Gastrocnemius medialis (tissue), 4 donors: ENCODE data around the gene CYTH2. TPM values are rescaled to one million over a fixed set of nuclear protein-coding genes. Genes with fewer than 3 reads are reported as not detected.

ENCODE experiments used
- ATAC-seq, 2 donors: fragments of 150-250 bp; one replicate each; pipeline ENCODE4 v1.9.1; 2016
- DNase-seq, 2 donors: peaks; one replicate each; pipeline ENCODE4 v3.0.0-alpha.2; 2019
- H3K27ac ChIP-seq, 4 donors: fragments of 200-600 bp; sonication (generic); 1 replicate in 1 of 4; 2 replicates in 3 of 4; pipeline ENCODE4 v1.5.1; 2016 to 2018; ENCODE audit warnings: mild to moderate bottlenecking in 2 of 4, moderate library complexity in 1 of 4
- H3K27me3 ChIP-seq, 3 donors: fragments of 200-600 bp; sonication (generic) in 2 of 3; 1 replicate in 1 of 3; 2 replicates in 2 of 3; pipeline versions ENCODE4 v1.5.1 to v1.6.0; 2016 to 2019; ENCODE audit warnings: mild to moderate bottlenecking in 1 of 3, moderate library complexity in 1 of 3
- H3K36me3 ChIP-seq, 2 donors: fragments of 200-600 bp; sonication (generic) in 1 of 2; one replicate each; pipeline ENCODE4 v1.5.1; 2017 to 2018
- H3K4me1 ChIP-seq, 2 donors: fragments of 200-600 bp; sonication (generic) in 1 of 2; one replicate each; pipeline ENCODE4 v1.5.1; 2016 to 2017; ENCODE audit warnings: mild to moderate bottlenecking in 2 of 2
- H3K4me3 ChIP-seq, 4 donors: fragments of 200-600 bp; sonication (generic) in 3 of 4; 1 replicate in 1 of 4; 2 replicates in 3 of 4; pipeline ENCODE4 v1.5.1; 2016 to 2019; ENCODE audit warnings: mild to moderate bottlenecking in 2 of 4
- H3K9me3 ChIP-seq, 3 donors: fragments of 200-600 bp; sonication (generic) in 2 of 3; 1 replicate in 1 of 3; 2 replicates in 2 of 3; pipeline ENCODE4 v1.5.1; 2016 to 2019
- POLR2A ChIP-seq, 2 donors: fragments of 450-650 bp; IDR thresholded peaks; one replicate each; pipeline ENCODE4 v1.6.1; 2017; ENCODE audit warnings: antibody characterized with exemption in 2 of 2, mild to moderate bottlenecking in 2 of 2, moderate library complexity in 2 of 2
- in situ Hi-C, 4 donors: fragments of 200-750 bp; cut with MboI; loops; one replicate each; pipeline versions ENCODE4 v1.15.0 to v1.8.0; 2017; ENCODE audit warnings: low sequenced_read_pairs in 4 of 4
- intact Hi-C: fragments of 100-400 bp; cut with DNase I; formaldehyde crosslinking; loops from one replicate; pipeline ENCODE4 v1.15.1; 2023; ENCODE audit warnings: low total_unique reads
- total RNA-seq, 4 donors: library from RNA; depleted of rRNA; stranded (reverse); fragments of >200 nt; gene quantifications; one replicate each; pipeline versions ENCODE4 v1.1.0 to v1.2.3, GENCODE V29; 2016
- TF ChIP-seq, protein P1 (sequence below), 5 experiments: fragments of 450-650 bp in 3 of 5; fragments of 200-600 bp in 2 of 5; sonication (generic) in 2 of 5; IDR thresholded peaks in 4 of 5; conservative IDR thresholded peaks in 1 of 5; 1 replicate in 4 of 5; 2 replicates in 1 of 5; pipeline ENCODE4 v1.5.1; 2016 to 2019; ENCODE audit warnings: antibody characterized with exemption in 5 of 5, mild to moderate bottlenecking in 3 of 5, moderate library complexity in 3 of 5

Gene CYTH2, protein sequence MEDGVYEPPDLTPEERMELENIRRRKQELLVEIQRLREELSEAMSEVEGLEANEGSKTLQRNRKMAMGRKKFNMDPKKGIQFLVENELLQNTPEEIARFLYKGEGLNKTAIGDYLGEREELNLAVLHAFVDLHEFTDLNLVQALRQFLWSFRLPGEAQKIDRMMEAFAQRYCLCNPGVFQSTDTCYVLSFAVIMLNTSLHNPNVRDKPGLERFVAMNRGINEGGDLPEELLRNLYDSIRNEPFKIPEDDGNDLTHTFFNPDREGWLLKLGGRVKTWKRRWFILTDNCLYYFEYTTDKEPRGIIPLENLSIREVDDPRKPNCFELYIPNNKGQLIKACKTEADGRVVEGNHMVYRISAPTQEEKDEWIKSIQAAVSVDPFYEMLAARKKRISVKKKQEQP
- total RNA-seq, result 10 to 100 TPM; 24.3 to 35.2 (median 26.9) TPM

DNA sequence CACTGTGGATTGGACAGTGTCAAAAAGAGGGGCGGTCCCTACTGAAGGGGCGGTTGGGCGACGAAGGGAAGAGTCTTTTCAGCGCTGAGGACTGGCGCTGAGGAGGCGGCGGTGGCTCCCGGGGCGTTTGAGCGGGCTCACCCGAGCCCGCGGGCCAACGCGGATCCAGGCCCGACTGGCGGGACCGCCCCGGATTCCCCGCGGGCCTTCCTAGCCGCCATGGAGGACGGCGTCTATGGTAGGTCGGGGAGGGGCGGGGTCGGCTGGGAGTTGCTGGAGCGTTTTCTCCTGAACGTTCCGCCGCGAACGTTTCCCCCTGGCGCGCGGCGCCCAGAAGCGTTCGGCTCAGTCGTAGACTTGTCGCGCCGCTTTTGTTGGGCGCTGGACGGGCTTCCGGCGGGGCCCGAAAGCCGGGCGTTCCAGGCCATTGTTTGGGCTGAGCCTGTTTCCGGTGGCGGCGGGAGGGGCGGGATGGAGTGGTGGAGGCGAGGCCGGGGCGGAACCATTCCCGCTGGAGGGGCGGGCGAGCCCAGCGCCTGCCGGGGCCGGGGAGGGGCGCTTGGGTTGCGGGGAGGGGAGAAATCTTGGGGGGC lies at the start of gene CYTH2:
Gene CYTH2, plus strand, starts transcription at position 81 of the 593 bp plus-strand sequence. Its CDS starts 139 bp downstream, at position 220.
- intact Hi-C loops, result loop anchor here (1.0 to 10.0 kb wide), 5 partner anchors 23 to 1125 kb away; partner anchors contain the start of genes GRWD1, KDELR1, PRR12 and TMEM143
- peaks cover 0 to 42% of the 10 kb centered on the region in 2 donors for H3K36me3 ChIP-seq
- DNase-seq, result peak; percentile 65 to 68
- peak; percentile 41 to 42 for ATAC-seq
- H3K9me3 ChIP-seq, result no peaks in the 10 kb centered on the region
- peaks cover 14 to 18% of the 10 kb centered on the region in 2 donors for H3K4me1 ChIP-seq
- peak within 1 kb of the TSS; percentile 89 to 95 (median 94) for H3K27ac ChIP-seq
- H3K4me3 ChIP-seq, result peak within 1 kb of the TSS; percentile 76 to 99 (median 90)
- H3K27me3 ChIP-seq, result no peaks in the 10 kb centered on the region
- in situ Hi-C loops, result no loop called here
- TF ChIP-seq POLR2A (IDR thresholded peaks at IDR 0.05), result peak; percentile 85 to 90
- TF ChIP-seq, protein P1, sequence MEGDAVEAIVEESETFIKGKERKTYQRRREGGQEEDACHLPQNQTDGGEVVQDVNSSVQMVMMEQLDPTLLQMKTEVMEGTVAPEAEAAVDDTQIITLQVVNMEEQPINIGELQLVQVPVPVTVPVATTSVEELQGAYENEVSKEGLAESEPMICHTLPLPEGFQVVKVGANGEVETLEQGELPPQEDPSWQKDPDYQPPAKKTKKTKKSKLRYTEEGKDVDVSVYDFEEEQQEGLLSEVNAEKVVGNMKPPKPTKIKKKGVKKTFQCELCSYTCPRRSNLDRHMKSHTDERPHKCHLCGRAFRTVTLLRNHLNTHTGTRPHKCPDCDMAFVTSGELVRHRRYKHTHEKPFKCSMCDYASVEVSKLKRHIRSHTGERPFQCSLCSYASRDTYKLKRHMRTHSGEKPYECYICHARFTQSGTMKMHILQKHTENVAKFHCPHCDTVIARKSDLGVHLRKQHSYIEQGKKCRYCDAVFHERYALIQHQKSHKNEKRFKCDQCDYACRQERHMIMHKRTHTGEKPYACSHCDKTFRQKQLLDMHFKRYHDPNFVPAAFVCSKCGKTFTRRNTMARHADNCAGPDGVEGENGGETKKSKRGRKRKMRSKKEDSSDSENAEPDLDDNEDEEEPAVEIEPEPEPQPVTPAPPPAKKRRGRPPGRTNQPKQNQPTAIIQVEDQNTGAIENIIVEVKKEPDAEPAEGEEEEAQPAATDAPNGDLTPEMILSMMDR (IDR thresholded peaks at IDR 0.05 in 4 of 5, conservative IDR thresholded peaks at IDR 0.05 in 1 of 5), result no peak

DNA sequence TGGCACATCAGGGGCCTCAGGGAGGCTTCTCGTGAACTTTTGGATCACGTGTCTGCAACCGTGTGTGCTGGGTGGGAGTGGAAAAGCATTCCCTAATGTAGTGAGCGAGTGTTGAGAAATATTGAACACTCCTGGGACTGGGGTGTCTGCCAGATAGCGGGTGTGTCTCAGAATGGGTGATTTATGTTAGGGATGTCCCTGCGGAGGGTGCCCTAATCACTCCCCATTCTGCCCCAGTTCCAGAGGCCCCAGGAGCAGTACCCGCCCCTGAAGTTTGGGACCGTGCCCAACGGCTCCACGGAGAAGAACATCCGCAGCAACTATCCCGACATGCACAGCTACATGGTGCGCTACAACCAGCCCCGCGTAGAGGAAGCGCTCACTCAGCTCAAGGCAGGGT lies 47.6 kb upstream of the CYTH2 start:
- DNase-seq, result no peak
- H3K9me3 ChIP-seq, result no peaks in the 10 kb centered on the region
- no peak overlapping the region for H3K4me3 ChIP-seq
- no peaks in the 10 kb centered on the region for H3K36me3 ChIP-seq
- H3K27me3 ChIP-seq, result peaks cover 3 to 7% (median 5%) of the 10 kb centered on the region in 3 donors
- H3K27ac ChIP-seq, result no peak overlapping the region
- intact Hi-C loops (no loop called here), in situ Hi-C loops (no loop called here)
- no peaks in the 10 kb centered on the region for H3K4me1 ChIP-seq
- ATAC-seq, result peak in 1 of 2 donors; percentile 30
- no peak for TF ChIP-seq POLR2A (IDR thresholded peaks at IDR 0.05)
- TF ChIP-seq, protein P1 (IDR thresholded peaks at IDR 0.05 in 4 of 5, conservative IDR thresholded peaks at IDR 0.05 in 1 of 5), result no peak

DNA sequence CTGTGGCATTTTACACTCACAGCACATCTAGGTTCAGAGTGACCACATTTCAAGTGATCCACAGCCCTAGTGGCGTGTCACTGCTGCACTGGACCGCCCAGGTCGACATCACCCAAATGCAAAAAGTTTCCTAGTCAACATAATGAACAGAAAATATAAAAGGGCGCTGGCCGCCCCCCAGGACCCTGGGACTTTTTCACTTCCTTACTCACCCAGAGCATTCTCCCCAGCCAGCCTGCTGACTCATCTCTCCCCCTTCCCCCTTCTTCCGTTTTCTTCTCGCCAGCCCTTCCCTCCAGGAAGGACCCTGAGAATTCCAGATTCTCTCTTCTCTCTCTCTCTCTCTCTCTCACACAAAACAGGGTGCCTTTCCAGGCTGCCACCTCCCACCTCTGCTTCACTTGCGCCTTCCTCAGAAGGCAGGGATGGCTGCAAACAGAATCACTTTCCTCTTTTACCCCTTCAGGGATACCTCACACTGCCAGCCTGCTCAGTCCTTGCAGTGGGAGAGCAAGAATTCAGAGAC lies 44.4 kb upstream of the CYTH2 start:
- H3K9me3 ChIP-seq, result no peaks in the 10 kb centered on the region
- DNase-seq, result no peak
- H3K36me3 ChIP-seq, result no peaks in the 10 kb centered on the region
- no peak for TF ChIP-seq POLR2A (IDR thresholded peaks at IDR 0.05)
- TF ChIP-seq, protein P1 (IDR thresholded peaks at IDR 0.05 in 4 of 5, conservative IDR thresholded peaks at IDR 0.05 in 1 of 5), result no peak
- no peak overlapping the region for H3K27ac ChIP-seq
- H3K4me3 ChIP-seq, result no peak overlapping the region
- intact Hi-C loops, result no loop called here
- no peak for ATAC-seq
- H3K27me3 ChIP-seq, result no peaks in the 10 kb centered on the region
- in situ Hi-C loops, result no loop called here
- H3K4me1 ChIP-seq, result no peaks in the 10 kb centered on the region

DNA sequence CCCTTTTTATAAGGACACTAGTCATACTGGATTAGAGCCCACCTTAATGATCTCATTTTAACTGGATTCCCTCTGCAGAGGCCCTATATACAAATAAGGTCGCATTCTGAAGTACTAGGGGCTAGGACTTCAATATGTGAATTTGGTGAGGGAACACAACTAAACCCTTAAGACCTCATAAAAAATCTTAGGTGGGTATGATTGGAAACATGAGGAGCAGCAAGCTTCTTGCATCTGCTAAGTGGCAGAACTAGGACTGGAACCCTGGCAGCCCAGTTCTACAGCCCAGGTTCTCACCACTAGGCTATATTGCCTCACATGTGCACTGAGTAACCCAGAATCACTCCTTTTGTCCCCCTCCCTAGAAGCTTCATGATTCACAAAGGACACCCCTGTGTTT lies 40.5 kb upstream of the CYTH2 start:
- in situ Hi-C loops, result no loop called here
- Histone ChIP-seq H3K36me3 (no peaks in the 10 kb centered on the region), H3K27ac (no peak overlapping the region), H3K27me3 (no peaks in the 10 kb centered on the region), H3K4me1 (no peaks in the 10 kb centered on the region), H3K4me3 (no peak overlapping the region), H3K9me3 (no peaks in the 10 kb centered on the region)
- intact Hi-C loops, result no loop called here
- DNase-seq (no peak), ATAC-seq (no peak)
- TF ChIP-seq, protein P1 (IDR thresholded peaks at IDR 0.05 in 4 of 5, conservative IDR thresholded peaks at IDR 0.05 in 1 of 5), result no peak
- TF ChIP-seq POLR2A (IDR thresholded peaks at IDR 0.05), result no peak
